ENCODE data around the gene BTNL8. TPM values are rescaled to one million over a fixed set of nuclear protein-coding genes. Genes with fewer than 3 reads are reported as not detected.
A peak's percentile ranks its signal among the peaks of the same experiment; 100 is the strongest.

Gene BTNL8
- total RNA-seq, 1 donor from 2014 or later, result 0.58 TPM

- no peak overlapping the region for H3K27ac ChIP-seq (replicated peaks)
- no peak for DNase-seq
- TF ChIP-seq CTCF (IDR thresholded peaks at IDR 0.05; ENCODE audit: borderline replicate concordance), result no peak
- no peaks in the 10 kb centered on the region for H3K9me3 ChIP-seq (replicated peaks)
- H3K36me3 ChIP-seq, result no peaks in the 10 kb centered on the region
- H3K27me3 ChIP-seq (ENCODE audit: low read depth), result peaks cover 7% of the 10 kb centered on the region
- H3K4me1 ChIP-seq, result peaks cover 7% of the 10 kb centered on the region
- H3K4me3 ChIP-seq, result no peak overlapping the region
- intact Hi-C loops (cut with micrococcal nuclease), result loop anchor here (5.0 kb wide), 1 partner anchor 84 kb away; no protein-coding TSS in a partner anchor
These were observed 32.8 kb upstream of the BTNL8 start for GRCh38 chr5:180865981-180866695.

GRCh38 chr5:180866985-180867384 is 32.0 kb upstream of the BTNL8 start:
- Histone ChIP-seq H3K4me1 (no peaks in the 10 kb centered on the region), H3K9me3 (replicated peaks) (no peaks in the 10 kb centered on the region), H3K36me3 (no peaks in the 10 kb centered on the region), H3K27ac (replicated peaks) (no peak overlapping the region), H3K27me3 (ENCODE audit: low read depth) (peaks cover 7% of the 10 kb centered on the region), H3K4me3 (no peak overlapping the region)
- intact Hi-C loops (cut with micrococcal nuclease), result loop anchor here (5.0 kb wide), 1 partner anchor 85 kb away; no protein-coding TSS in a partner anchor
- TF ChIP-seq CTCF (IDR thresholded peaks at IDR 0.05; ENCODE audit: borderline replicate concordance), result no peak
- DNase-seq, result no peak

- H3K9me3 ChIP-seq (replicated peaks), result no peaks in the 10 kb centered on the region
- peaks cover 7% of the 10 kb centered on the region for H3K27me3 ChIP-seq (ENCODE audit: low read depth)
- intact Hi-C loops (cut with micrococcal nuclease), result loop anchor here (5.0 kb wide), 1 partner anchor 87 kb away; no protein-coding TSS in a partner anchor
- H3K36me3 ChIP-seq, result no peaks in the 10 kb centered on the region
- TF ChIP-seq CTCF (IDR thresholded peaks at IDR 0.05; ENCODE audit: borderline replicate concordance), result peak; percentile 79
- no peak overlapping the region for H3K4me3 ChIP-seq
- peak; percentile 78 for DNase-seq
- no peak overlapping the region for H3K27ac ChIP-seq (replicated peaks)
- H3K4me1 ChIP-seq, result no peaks in the 10 kb centered on the region
These were observed 30.0 kb upstream of the BTNL8 start for GRCh38 chr5:180868960-180869359.

GRCh38 chr5:180869587-180869986 is 29.4 kb upstream of the BTNL8 start:
- H3K36me3 ChIP-seq, result no peaks in the 10 kb centered on the region
- no peak for DNase-seq
- no peak for TF ChIP-seq CTCF (IDR thresholded peaks at IDR 0.05; ENCODE audit: borderline replicate concordance)
- intact Hi-C loops (cut with micrococcal nuclease), result loop anchor here (5.0 kb wide), 1 partner anchor 87 kb away; no protein-coding TSS in a partner anchor
- no peak overlapping the region for H3K4me3 ChIP-seq
- no peak overlapping the region for H3K27ac ChIP-seq (replicated peaks)
- H3K9me3 ChIP-seq (replicated peaks), result no peaks in the 10 kb centered on the region
- peaks cover 7% of the 10 kb centered on the region for H3K27me3 ChIP-seq (ENCODE audit: low read depth)
- no peaks in the 10 kb centered on the region for H3K4me1 ChIP-seq

GRCh38 chr5:180870276-180871068 is 28.5 kb upstream of the BTNL8 start:
- no peak overlapping the region for H3K27ac ChIP-seq (replicated peaks)

More at GRCh38 chr5:180870276-180871068, 28.5 kb upstream of the BTNL8 start:
- Histone ChIP-seq H3K36me3 (no peaks in the 10 kb centered on the region), H3K4me3 (no peak overlapping the region), H3K9me3 (replicated peaks) (no peaks in the 10 kb centered on the region), H3K4me1 (no peaks in the 10 kb centered on the region), H3K27me3 (ENCODE audit: low read depth) (peaks cover 7% of the 10 kb centered on the region)
- intact Hi-C loops (cut with micrococcal nuclease), result no loop called here
- no peak for TF ChIP-seq CTCF (IDR thresholded peaks at IDR 0.05; ENCODE audit: borderline replicate concordance)
- DNase-seq, result no peak

Data from left ventricle myocardium inferior (tissue), 1 donor.